Motor neuron (in vitro differentiated cells): ENCODE measurements around the gene FMNL2. TPM values are rescaled to one million over a fixed set of nuclear protein-coding genes. Genes with fewer than 3 reads are reported as not detected.

Experiments used
- ATAC-seq, 8 experiments: fragments of 200-7000 bp; cut with Tn5 transposase; replicated peaks in 6 of 8; 2 replicates each; pipeline ENCODE4 v1.8.0; 2021; ENCODE audit warnings: mild to moderate bottlenecking in 8 of 8, moderate library complexity in 8 of 8
- H3K27ac ChIP-seq, 2 donors: fragments of 250-450 bp; sonication (Bioruptor Pico); 2 replicates each; pipeline ENCODE4 v1.9.0; 2021; ENCODE audit warnings: antibody characterized with exemption in 2 of 2, mild to moderate bottlenecking in 2 of 2, moderate library complexity in 1 of 2
- H3K4me1 ChIP-seq, 2 donors: fragments of 250-450 bp; sonication (Bioruptor Pico); replicated peaks in 1 of 2; 2 replicates each; pipeline ENCODE4 v1.6.1; 2021; ENCODE audit warnings: antibody characterized with exemption in 2 of 2, mild to moderate bottlenecking in 2 of 2, moderate library complexity in 1 of 2
- H3K4me3 ChIP-seq, 5 donors: fragments of 250-450 bp; sonication (Bioruptor Pico); 2 replicates each; pipeline ENCODE4 v1.9.0; 2021; ENCODE audit warnings: antibody characterized with exemption in 5 of 5, mild to moderate bottlenecking in 5 of 5, moderate library complexity in 4 of 5
- WGBS, 10 experiments: fragments of 450-650 bp; shearing (Covaris generic); methylation state at CpG; one replicate each; pipeline ENCODE4 v1.0.0; 2022; 5-methylcytosine and 5-hydroxymethylcytosine counted together
- in situ Hi-C, 9 experiments: fragments of 400-800 bp; cut with MboI; loops; one replicate each; pipeline ENCODE4 v1.15.0; 2021; ENCODE audit warnings: low sequenced_read_pairs in 9 of 9, low pct_unique_long_range_greater_than_20kb in 2 of 9; ENCODE audit not compliant: unreplicated experiment in 9 of 9
- total RNA-seq, 8 experiments: library from RNA; unstranded; fragments of 300-600 nt; gene quantifications; 2 replicates each; pipeline versions ENCODE4 v1.2.3 to v1.2.4, GENCODE V29; 2022

Gene FMNL2
- total RNA-seq, 8 experiments from 2014 or later = 28.9 to 179 (median 64.2) TPM

DNA sequence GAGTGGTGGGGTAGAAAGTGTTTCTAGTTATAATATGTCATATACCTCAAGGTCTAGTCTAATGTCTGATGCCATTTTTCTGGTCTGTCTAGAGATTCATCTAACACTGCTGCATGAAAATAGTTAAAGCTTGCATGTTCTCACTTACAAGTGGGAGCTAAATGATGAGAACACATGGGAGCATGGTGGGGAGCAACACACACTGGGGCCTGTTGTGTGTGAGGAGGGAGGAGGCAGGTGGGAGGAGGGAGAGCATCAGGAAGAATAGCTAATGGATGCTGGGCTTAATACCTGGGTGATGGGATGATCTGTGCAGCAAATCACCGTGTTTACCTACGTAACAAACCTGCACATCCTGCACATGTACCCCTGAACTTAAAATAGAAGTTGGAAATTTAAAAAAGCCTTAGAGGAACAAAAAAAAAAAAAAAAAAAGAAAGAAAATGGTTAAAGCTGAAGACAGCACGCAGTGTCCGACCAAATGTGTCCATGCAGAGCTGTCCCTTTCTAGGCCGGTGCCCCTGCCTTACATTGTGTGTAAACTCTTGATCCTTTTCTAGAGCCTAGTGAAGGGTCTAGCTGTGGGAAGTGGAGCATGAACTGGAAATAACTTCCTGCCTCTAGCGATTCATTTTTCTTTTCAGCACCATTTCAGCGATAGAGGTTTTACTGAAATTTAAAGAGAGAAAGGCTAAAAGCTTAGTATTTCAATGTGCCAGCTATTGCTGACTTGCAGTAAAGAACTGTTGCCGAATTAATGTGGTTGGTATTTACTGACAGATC is 94.0 kb downstream of the FMNL2 start:
- Histone ChIP-seq H3K4me3 (no peak overlapping the region), H3K4me1 (peaks cover 32 to 34% of the 10 kb centered on the region in 2 donors), H3K27ac (no peak overlapping the region)
- in situ Hi-C loops = no loop called here
- ATAC-seq = peak in 1 of 8 experiments; percentile 41
- 42 to 92% (median 75%) methylated on average over 2 to 8 of the region's 8 CpGs for WGBS, 10 experiments

DNA sequence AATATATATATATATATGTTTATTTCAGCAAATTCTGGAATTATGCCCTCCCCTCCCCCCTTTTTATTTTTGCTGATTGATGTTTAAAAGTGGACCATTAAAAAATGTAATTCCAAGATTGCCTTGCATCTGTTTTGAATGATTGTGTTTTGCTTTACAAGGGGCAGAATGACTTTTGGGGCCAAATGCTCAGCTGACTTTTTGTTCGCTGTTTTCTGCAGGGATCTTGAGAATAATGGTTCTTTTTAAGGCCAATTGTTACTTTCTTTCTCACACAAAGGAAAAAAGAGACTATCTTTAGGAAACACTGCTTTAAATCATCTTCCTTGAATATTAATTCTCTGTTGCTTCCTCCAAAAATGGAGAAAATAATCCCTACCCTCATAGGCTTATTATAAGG is 95.9 kb downstream of the FMNL2 start:
- in situ Hi-C loops = no loop called here
- WGBS, 10 experiments = 20 to 100% (median 80%) methylated on average over 1 of the region's 1 CpG; no CpG with 5 or more reads in 1 of the 10 experiments
- H3K4me3 ChIP-seq = no peak overlapping the region
- peaks cover 29 to 37% of the 10 kb centered on the region in 2 donors for H3K4me1 ChIP-seq
- ATAC-seq = no peak
- H3K27ac ChIP-seq = no peak overlapping the region

DNA sequence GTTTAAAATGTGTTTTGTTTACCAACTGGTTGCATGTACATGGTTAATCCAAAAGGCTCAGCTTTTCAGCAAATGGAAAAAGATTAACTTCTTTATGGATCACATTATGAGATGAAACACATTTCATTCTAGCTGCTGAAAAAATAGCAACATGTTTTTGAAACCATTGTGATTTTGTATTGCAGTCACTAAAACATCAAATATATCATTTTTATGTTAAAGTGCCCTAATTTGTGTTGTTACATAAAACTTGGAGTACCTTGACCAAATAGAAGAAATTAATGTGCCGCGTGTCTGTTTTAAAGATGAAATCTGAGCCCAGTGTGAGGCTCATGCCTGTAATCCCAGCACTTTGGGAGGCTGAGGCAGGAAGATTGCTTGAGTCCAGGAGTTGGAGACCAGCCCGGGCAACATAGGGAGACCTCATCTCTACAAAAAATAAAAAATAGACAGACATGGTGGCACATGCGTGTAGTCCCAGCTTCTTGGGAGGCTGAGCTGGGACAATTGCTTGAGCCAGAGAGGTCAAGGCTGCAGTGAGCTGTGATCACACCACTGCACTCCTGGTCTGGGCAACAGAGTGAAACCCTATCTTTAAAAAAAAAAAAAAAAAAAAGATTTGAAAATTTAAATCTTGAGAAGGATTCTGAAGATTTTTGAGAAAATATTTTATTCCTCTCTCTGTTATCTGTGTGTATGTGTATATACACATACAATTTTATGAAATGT is 96.6 kb downstream of the FMNL2 start:
- 5 to 100% (median 73%) methylated on average over 1 to 4 of the region's 4 CpGs; no CpG with 5 or more reads in 2 of the 10 experiments for WGBS, 10 experiments
- no peak for ATAC-seq
- Histone ChIP-seq H3K4me3 (no peak overlapping the region), H3K4me1 (peaks cover 22 to 33% of the 10 kb centered on the region in 2 donors), H3K27ac (no peak overlapping the region)
- in situ Hi-C loops = no loop called here

DNA sequence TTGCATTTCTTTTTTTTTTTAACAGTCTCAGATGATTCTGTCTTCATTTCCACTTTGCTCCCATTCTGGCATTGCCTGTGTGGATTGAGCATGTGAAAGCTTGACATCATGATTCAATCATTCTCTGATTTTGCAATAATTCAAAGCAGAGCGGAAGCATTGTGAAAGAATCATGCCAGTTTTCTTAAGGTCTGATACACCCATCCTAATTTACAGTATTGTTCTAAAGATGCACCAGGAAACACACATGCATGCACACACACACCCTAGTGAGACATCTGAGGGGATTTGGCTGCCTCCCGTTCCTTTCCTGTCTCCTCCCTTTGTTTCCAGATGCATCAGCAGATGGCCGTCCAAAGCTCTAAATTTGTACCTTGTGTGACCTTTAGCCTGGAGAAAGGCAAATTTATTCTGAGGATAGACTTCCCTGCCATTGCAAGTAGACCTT is 97.3 kb downstream of the FMNL2 start:
- peaks cover 25 to 37% of the 10 kb centered on the region in 2 donors for H3K4me1 ChIP-seq
- in situ Hi-C loops = no loop called here
- 0 to 64% (median 8%) methylated on average over 1 to 3 of the region's 3 CpGs; no CpG with 5 or more reads in 3 of the 10 experiments for WGBS, 10 experiments
- peak in 6 of 8 experiments; percentile 16 to 82 (median 67) for ATAC-seq
- H3K4me3 ChIP-seq = no peak overlapping the region
- H3K27ac ChIP-seq = peak overlapping the region in 1 of 2 donors; percentile 46

DNA sequence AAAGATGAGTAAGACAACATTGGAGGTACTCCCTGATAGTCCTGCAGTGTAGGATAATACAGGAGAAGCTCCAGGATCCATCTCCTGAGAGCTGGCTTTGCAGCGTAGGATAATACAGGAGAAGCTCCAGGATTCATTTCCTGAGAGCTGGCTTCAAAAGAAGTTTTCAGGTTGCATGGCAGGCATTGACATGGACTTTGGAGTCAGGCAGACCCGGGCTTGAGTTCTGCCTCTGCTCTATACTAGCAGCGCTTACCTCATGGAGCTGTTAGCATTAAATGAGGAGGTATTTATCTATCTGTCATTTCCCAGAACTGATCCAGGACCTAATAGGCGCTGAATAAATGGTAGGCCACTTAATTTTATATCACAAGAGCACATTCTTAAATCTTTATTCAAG is 97.8 kb downstream of the FMNL2 start:
- in situ Hi-C loops = no loop called here
- Histone ChIP-seq H3K4me3 (no peak overlapping the region), H3K4me1 (peaks cover 27 to 43% of the 10 kb centered on the region in 2 donors), H3K27ac (no peak overlapping the region)
- 40 to 100% (median 86%) methylated on average over 1 to 4 of the region's 4 CpGs; no CpG with 5 or more reads in 1 of the 10 experiments for WGBS, 10 experiments
- peak in 1 of 8 experiments; percentile 3 for ATAC-seq

DNA sequence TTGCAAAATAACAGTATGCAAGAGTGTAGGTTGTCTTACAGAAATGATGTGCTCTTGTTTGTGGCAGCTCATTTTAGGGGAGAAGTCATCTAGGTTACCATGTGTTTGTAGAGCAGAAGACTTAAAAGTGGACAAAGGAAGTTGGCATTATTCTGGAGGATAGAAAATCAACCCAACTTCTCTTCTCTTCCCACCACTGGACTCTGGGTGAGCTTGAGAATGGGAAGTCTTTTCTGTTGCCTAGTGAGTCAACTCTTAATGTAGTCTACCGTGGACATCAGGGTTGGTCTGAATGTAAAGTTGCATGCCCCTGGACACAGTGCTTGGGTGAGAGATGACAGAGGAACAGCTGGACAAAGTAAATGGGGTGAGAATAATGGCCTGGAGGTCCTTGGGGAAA is 98.3 kb downstream of the FMNL2 start:
- Histone ChIP-seq H3K27ac (no peak overlapping the region), H3K4me3 (no peak overlapping the region), H3K4me1 (peaks cover 30 to 46% of the 10 kb centered on the region in 2 donors)
- 40 to 44% methylated on average over 1 of the region's 1 CpG; no CpG with 5 or more reads in 8 of the 10 experiments for WGBS, 10 experiments
- in situ Hi-C loops = no loop called here
- peak in 5 of 8 experiments; percentile 1 to 50 (median 18) for ATAC-seq

DNA sequence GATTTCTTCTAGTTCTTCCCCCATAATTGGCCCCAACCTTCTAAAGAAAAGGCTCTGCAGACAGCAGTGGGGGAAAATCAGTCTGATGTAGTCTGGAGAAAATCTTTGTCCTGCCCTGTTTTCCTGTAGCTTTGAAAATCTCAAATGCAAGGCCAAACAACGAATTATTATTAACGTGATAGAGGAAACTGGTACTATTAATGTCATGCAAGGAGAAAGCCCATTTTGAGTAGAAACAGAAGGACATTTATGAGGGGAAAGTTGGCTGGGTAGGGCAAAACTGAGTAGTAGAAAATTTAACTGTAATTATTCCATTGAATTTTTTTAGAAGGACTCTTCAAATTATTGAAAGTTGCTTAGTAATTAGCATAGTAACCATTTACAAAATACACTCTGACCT is 98.8 kb downstream of the FMNL2 start:
- Histone ChIP-seq H3K4me1 (peaks cover 31 to 47% of the 10 kb centered on the region in 2 donors), H3K4me3 (no peak overlapping the region), H3K27ac (no peak overlapping the region)
- ATAC-seq = no peak
- in situ Hi-C loops = no loop called here
- 6 to 100% (median 42%) methylated on average over 1 to 2 of the region's 2 CpGs; no CpG with 5 or more reads in 3 of the 10 experiments for WGBS, 10 experiments

DNA sequence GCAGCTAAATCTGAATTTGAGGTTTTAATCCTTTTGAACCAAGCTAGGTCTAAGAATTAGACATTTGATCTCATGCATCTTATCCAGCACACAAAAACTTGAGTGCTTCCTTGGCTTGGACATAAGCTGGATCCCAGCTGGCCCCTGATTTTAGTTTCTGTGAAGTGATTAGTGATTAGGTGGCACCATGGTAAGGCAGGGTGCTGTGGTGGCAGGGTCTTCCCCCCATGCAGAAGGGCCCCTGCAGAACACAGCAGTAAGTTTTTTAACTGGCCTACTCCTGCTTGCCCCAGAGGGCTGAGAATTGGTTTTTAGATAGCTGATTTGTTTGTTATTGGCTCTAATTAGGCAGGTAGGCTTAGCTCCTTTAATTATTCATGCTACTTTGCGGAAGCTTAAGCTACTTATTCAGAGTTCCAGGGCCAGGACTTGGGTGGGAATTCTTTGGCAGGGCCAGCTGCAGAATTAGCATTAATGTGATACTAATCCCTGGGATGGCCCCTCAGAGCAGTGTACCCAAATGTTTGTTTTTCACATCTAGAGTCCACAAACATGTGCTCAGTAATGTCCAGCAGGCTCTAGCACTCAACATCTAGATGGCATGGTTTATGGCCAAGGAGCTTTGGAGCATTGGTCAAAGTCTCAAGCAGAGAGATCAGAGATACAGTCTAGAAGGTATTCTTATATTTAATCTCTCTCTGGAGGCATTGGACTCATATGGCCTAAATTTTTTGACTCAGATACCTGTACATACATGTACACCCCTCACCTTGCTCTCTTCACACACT is 99.6 kb downstream of the FMNL2 start:
- Histone ChIP-seq H3K4me3 (no peak overlapping the region), H3K4me1 (peaks cover 31 to 47% of the 10 kb centered on the region in 2 donors), H3K27ac (no peak overlapping the region)
- 0 to 100% (median 80%) methylated on average over 1 of the region's 1 CpG; no CpG with 5 or more reads in 3 of the 10 experiments for WGBS, 10 experiments
- in situ Hi-C loops = no loop called here
- ATAC-seq = peak in 3 of 8 experiments; percentile 8 to 66 (median 13)

DNA sequence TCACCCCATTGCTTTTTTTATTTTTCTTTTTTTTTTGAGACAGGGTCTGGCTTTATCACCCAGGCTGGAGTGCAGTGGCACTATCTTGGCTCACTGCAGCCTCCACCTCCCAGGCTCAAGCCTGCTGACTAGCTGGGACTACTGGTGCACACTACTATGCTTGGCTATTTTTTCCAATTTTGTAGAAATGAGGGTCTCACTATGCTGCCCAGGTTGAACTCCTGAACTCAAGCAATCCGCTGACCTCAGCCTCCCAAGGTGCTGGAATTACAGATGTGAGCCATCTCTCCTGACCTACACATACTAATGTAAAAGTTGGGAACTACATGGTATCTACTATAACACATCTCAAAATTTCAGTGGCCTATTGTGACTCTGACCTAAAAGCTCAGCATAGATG is 101.2 kb downstream of the FMNL2 start:
- in situ Hi-C loops = no loop called here
- ATAC-seq = no peak
- Histone ChIP-seq H3K4me3 (no peak overlapping the region), H3K27ac (no peak overlapping the region), H3K4me1 (peaks cover 31 to 43% of the 10 kb centered on the region in 2 donors)
- 83 to 100% (median 100%) methylated on average over 1 of the region's 1 CpG; no CpG with 5 or more reads in 5 of the 10 experiments for WGBS, 10 experiments

DNA sequence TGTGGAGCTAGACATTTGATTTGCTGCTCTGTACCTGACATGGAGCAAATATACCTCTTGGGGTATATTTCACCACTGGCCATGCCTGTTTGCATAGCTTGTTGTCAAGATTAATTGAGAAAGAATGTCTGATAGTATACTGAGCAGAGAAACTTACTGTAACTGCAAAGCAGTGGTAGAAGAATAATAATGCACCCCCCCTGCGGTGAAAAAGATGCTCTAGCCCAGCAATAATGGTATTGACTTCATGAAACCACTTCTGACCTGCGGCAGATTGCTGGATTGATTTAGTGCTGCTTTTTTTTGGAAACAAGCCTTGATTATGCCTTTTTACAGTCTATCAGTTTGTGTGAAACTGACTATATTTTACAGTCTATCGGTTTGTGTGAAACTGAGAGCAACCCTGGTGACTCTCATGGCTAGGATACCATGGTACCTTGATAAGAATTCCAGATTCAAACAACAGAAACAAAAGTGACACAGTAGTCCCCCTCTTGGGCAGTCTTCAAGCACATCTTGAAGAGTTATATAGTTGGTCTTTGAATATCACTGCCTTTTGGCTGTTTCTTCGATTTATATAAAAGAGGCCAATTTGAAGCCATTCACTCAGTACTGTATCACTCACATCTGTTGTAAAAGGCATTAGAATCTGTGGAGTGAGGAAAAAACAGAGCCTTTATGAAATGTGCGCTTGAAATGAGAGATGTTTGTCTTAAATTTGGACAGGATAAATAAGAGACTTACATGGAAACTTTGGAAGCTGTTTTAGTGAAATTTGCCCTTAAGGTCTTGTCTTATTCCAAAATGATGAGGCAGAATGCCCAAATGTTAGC is 102.5 kb downstream of the FMNL2 start:
- Histone ChIP-seq H3K27ac (no peak overlapping the region), H3K4me3 (no peak overlapping the region), H3K4me1 (peaks cover 25 to 34% of the 10 kb centered on the region in 2 donors)
- ATAC-seq = peak in 2 of 8 experiments; percentile 29 to 90
- in situ Hi-C loops = no loop called here
- WGBS, 10 experiments = 86 to 100% (median 94%) methylated on average over 1 to 5 of the region's 5 CpGs

DNA sequence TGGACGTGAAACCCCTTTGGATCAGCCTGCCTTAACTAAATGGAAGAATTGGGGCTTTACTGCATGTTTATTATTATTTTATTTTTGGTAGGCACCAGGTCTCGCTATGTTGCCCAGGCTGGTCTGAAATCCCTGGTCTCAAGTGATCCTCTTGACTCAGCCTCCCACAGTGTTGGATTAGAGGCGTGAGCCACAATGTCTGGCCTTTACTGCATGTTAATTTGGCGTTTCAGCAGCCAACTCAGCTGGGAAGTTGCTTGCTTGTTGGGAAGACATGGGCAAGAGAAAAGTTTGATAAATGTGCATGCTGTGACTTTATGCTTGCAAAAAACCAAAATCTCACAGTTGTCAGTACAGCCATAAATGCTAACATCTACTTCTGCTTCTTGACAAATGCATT is 105.1 kb downstream of the FMNL2 start:
- no peak for ATAC-seq
- H3K27ac ChIP-seq = no peak overlapping the region
- in situ Hi-C loops = no loop called here
- no peak overlapping the region for H3K4me3 ChIP-seq
- WGBS, 10 experiments = 81 to 100% (median 100%) methylated on average over 1 to 4 of the region's 4 CpGs; no CpG with 5 or more reads in 3 of the 10 experiments
- H3K4me1 ChIP-seq = peaks cover 13 to 14% of the 10 kb centered on the region in 2 donors

DNA sequence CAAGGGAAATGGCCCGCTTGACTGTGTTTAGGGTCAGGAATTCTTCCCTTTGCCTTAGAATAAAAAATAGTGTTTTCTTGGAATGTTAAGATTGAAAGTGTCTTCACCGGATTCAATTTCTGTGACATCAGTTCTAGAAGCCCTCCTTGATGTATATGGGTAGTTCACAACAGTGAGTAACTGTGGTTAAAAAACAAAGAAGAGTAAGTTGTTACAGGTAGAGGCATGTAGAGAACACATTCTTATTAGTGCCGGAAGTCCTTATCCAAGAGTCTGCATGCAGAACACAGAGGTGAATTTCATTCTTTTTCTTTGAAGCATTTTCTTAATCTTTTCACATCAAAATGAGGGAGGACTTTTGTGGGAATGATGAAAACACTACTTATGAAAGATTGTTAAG is 105.5 kb downstream of the FMNL2 start:
- no peak overlapping the region for H3K27ac ChIP-seq
- H3K4me1 ChIP-seq = peaks cover 13 to 15% of the 10 kb centered on the region in 2 donors
- 86 to 100% (median 93%) methylated on average over 1 to 3 of the region's 3 CpGs; no CpG with 5 or more reads in 3 of the 10 experiments for WGBS, 10 experiments
- no peak overlapping the region for H3K4me3 ChIP-seq
- no peak for ATAC-seq
- in situ Hi-C loops = no loop called here
